HG03565 (cell line): ENCODE data around the gene TRIM51.
A peak's percentile ranks its signal among the peaks of the same experiment; 100 is the strongest.
"Not testable (repeated sequence)": the region's sequence is repeated elsewhere in the genome, so short reads cannot be mapped to it uniquely, and the experiment has no call there.

Experiments used
- ATAC-seq: cut with Tn5 transposase; IDR thresholded peaks from one replicate; pipeline ENCODE4 v1.9.1; 2021; ENCODE audit warnings: mild to moderate bottlenecking, moderate library complexity; ENCODE audit not compliant: unreplicated experiment

TRIM51 gene, protein sequence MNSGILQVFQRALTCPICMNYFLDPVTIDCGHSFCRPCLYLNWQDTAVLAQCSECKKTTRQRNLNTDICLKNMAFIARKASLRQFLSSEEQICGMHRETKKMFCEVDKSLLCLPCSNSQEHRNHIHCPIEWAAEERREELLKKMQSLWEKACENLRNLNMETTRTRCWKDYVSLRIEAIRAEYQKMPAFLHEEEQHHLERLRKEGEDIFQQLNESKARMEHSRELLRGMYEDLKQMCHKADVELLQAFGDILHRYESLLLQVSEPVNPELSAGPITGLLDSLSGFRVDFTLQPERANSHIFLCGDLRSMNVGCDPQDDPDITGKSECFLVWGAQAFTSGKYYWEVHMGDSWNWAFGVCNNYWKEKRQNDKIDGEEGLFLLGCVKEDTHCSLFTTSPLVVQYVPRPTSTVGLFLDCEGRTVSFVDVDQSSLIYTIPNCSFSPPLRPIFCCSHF

DNA sequence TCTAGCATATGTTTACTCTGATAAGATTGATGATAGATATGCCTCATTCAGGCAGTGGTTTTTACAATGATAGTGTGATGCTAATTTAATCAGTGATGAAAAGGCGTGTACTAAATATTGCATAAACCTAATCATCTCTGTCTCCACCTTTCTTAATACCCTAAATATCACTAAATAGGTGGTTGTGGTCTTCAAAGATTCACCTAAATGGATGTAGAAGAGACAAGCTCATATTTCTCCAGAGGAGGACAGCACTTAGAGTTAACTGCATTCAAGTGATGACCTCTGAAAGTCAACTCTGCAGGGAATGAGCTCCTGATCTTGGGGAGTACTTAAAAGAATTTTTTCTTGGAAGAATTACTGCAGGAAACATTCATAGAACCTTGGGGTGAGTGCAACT is at the start of gene TRIM51:
TSS of gene TRIM51 (plus strand) at position 301 of the 400 bp plus-strand sequence. CDS start 2,132 bp downstream, outside the sequence.
- not testable (repeated sequence) for ATAC-seq

DNA sequence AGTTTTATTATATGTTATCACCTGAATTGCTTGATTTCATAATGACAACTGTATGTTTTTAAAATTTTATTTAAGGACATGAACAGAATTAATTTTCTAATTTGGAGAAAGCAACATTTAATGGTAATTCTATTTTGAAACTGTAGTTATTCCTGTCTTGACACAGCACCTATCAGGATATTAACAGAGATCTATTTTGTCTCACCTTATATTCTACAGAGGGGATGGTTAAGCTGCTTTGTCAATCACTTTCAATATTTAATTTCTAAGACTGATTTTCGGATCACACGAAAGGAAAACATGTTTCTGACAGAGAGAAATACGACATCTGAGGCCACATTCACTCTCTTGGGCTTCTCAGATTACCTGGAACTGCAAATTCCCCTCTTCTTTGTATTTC is 44.6 kb upstream of the TRIM51 start, which contains the start of gene OR5D16:
TSS of gene OR5D16 (plus strand) at position 301 of the 400 bp plus-strand sequence. CDS start at position 301, 0 bp downstream.
- ATAC-seq: no peak

DNA sequence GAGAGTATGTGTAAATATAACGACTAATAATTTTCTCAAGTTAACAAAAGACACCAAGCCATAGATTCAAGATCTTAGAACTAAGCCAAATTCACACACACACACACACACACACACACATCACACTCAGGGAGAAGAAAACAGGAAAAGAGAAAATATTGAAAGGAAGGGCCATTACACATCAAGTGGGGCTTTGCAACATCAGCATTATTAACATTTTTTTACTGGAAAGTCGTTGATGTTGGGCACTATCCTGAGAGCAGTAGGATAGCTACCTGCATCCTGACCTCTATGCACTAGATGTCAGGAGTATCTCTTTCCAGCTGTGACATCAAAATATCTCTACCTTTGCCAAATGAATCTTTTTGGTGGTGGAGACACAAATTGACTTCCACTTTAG is 35.6 kb upstream of the TRIM51 start:
- ATAC-seq: no peak

DNA sequence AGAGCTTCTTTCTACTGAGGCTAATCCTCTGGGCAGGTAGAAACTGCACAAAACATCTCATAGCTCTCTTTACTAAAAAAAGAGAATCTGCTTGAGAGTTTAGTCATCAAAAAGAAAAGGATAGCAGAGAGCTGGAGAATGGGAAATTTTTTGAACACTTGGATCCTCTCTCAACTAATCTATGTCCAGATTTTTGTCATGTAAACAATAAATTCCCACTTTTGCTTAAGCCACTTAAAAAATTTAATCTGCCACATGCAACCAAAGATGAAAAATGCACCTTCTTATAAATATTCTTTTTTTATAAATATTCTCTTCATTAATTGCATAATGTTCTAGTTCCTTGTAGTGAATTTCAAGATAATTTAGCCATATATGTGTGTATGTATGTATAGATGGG is 34.1 kb upstream of the TRIM51 start:
- no peak for ATAC-seq

DNA sequence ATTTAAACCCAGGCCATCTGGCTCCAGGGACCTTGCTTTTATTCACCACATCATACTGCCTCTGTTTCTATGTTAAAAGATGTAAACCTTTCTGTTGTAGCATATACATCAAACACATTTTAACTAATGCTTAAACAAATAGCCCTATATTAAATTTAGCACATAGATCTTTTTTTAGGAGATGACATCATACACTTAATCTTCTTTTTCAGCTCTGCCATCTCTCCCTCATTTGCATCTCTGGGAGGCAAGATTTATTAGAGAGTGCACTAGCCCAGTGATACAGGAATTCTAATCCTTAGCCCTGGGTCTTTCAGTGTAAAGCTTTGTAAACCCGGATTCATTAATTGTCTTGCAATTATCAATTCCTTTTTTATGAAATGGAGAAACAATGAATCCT is 31.0 kb upstream of the TRIM51 start:
- ATAC-seq: no peak

DNA sequence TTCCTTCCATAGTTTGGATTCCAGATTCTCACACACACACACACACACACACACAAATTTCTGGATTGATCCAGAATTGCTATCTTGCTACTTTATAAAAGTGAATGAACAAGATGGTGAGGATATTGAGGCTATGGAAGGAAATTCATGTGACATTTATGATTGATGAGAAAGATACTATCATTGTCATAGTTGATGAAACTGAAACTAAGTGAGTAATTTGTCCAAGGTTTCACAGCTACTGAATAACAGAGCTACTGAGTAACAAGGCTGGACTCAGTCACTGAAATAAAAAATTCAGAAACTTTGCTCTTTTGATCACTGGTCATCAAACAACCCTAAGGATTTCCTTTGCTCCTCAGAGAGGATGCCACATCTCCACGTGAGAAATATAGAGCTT is 28.4 kb upstream of the TRIM51 start:
- ATAC-seq: peak; percentile 69

DNA sequence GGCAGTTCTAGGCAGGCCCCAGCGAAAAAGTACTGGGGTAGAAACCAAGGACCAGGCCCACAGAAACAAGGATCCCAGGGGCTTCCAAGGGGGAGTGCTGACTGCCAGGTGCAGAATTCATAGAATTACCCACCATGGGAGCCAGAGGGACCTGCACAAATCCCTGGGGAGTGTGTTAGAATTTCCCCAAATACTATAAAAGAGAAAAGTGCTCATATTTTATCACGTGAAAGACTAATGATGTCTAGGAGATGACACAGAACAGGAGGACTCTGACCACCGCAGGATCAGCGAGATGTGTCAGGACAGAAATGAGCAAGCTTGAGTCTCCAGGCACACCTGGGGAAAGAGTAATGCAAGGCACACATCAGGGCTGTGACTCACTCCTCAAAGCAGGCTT is 15.7 kb upstream of the TRIM51 start:
- ATAC-seq: not testable (repeated sequence)

DNA sequence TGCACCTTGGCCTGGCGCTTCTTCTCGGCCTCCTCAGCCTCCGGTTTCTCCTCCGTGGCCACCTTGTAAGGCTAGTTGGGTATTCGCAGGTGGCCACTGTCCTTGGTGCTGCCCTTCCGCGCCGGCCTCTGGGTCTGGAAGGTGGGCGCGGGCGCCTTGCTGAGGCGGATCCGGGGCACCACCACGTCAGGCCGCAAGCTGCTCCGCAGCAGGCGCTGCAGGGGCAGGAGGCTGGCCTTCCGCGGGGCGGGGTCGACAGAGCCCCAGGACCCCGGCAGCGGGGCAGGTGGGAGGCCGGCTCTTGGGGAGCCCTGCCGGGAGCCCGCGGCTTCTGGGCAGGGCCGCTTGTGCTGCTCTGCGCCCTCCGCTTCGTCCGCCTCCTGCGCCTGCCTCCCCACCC is 10.4 kb upstream of the TRIM51 start:
- not testable (repeated sequence) for ATAC-seq

DNA sequence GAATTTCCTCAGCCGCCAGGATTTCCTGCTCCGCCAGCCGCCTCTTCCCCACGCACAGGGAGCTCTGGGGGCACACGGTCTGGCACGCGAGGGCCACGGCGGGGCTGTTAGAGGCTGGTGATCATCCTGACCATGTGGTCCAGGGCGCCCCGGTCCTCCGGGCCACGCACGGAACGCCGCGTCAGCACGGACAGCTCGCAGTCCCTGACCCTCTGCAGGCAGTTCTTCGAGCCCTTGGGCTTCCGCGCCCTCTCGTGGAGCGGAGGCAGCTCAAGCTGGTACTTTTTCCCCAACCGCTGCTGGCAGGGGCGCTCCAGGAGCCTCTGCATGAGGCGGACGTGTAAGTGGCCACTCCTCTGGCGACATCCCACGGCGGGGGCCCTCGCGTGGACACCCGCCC is 10.0 kb upstream of the TRIM51 start:
- not testable (repeated sequence) for ATAC-seq

DNA sequence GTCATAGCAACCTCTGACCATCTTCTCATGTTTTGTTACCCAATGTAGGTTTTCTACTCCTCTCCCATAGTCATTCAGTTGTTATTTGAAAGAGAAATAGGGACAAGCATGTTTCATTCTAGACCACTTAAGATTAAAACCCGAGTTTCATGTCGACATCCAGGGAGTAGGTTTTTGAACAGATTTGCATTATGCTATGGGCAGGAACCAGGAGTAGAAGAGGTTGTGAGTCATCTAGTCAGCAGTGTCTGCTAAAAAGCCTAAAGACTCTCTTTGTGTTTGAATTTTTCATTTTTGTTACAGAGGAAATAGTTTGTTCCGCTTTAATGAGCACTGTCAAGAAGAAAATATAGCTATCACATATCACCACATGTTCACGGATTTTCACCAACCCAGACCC is 1.9 kb downstream of the TRIM51 start:
- not testable (repeated sequence) for ATAC-seq

DNA sequence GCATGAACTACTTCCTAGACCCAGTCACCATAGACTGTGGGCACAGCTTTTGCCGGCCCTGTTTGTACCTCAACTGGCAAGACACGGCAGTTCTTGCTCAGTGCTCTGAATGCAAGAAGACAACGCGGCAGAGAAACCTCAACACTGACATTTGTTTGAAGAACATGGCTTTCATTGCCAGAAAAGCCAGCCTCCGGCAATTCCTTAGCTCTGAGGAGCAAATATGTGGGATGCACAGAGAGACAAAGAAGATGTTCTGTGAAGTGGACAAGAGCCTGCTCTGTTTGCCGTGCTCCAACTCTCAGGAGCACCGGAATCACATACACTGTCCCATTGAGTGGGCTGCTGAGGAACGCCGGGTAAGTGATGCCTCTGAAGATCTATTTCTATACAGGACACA is 2.4 kb downstream of the TRIM51 start:
- not testable (repeated sequence) for ATAC-seq

DNA sequence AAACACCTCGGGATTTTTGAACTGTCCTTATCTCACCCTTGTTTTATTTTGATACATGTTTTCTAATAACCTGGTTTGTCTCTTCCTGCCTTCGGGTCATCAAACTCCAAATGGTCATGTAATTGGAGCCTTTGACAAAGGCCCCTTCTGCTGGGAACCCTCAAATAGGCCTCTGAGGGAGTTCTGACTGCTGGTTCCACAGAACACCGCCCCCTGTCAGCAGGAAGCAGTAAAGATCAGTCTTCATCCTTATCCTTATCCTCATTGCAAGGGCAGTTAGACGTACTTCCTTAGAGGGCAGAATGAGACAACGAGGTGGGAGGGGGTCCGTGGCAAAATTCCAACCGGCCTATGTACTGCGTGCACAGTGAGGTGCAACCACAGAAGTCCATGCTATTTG is 12.1 kb downstream of the TRIM51 start:
- no peak for ATAC-seq

DNA sequence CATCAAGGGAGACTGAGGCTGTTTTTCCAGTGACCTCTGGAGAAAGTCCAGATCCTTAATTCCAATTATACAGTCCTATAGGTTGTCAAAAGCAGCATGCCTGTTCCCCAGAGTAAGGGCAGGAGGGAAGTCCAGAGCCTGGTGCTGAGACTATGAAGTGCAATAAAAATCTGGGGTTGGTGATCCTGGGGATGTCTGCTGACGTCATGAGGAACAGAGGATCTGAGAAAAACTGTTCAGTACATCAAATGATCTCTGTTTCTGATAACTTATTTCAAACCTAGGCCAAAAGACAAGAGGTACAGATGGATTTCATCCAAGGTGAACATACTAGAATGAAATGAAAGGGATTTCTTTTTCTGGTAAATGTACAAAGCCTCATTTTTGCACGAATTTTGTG is 19.2 kb downstream of the TRIM51 start:
- ATAC-seq: no peak

DNA sequence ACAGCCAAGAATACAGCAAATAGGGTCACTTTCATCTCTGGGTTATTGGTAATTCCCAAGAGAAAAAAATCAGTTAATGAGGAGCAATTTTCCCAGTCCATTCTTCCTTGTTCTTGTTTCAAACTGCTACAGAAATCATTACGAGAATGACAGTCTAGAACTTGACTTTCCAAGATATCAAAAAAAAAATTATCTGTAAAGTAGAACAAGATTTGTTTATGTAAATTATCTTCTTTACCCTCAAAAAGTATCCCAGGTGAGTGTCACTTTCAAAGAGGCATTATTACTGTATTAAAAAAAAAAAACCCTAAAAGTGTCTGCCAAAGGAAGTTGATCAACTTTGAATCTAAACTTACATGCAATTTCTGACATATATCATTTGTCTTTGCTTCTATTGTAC is 31.4 kb downstream of the TRIM51 start, which contains the start of gene OR5W2:
TSS of gene OR5W2 (minus strand) at position 101 of the 400 bp plus-strand sequence. CDS start at position 101, 0 bp downstream.
- no peak for ATAC-seq

DNA sequence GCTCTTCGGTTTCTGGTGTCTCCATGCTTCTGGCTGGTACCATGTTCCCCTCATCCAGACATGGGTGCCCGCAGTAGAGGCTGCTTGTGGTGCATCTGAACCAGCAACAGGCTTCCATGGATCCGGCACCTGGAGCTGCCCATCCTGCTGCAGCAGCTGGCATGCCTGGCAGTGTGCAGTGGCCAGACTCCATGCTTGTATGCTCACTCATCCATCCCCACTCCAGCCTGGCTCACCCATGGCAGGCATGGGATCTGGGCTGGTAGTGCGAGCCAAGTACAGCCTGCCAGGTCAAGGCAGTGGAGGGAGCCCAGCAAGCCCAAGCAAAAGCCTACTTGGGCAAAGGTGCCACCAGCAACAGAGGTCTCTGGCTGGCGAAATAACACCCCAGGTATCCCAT is 37.4 kb downstream of the TRIM51 start:
- ATAC-seq: no peak

DNA sequence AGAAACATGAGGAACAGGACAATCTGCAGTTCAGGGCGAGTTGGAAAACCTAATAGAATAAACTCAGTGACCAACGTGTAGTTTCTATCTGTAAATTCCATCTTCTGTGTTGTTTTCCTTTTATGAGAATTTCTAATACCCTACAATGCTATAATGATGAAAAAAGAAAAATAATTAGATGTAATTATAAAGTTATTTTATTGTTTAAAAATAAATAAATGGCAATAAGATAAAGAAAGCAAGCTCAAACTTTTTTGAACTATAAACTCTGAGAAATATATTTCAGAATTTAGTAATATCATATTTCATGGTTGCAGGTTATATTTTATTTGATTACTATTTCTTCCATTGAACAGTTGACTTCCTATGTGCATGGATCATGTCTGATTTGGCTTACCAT is 53.2 kb downstream of the TRIM51 start, which contains the start of gene OR5I1:
TSS of gene OR5I1 (minus strand) at position 101 of the 400 bp plus-strand sequence. CDS start at position 101, 0 bp downstream.
- no peak for ATAC-seq
